Measurements from ENCODE around the gene MSRB1. TPM values are rescaled to one million over a fixed set of nuclear protein-coding genes. Genes with fewer than 3 reads are reported as not detected.

Gene MSRB1
- total RNA-seq, 2 donors from 2014 or later = 21.2 to 37.6 TPM

- no peaks in the 10 kb centered on the region for H3K27me3 ChIP-seq (replicated peaks; ENCODE audit: insufficient read depth)
- ATAC-seq (ENCODE audit: insufficient number of reproducible peaks, low FRiP score, low read depth) = no peak
- no peak overlapping the region for H3K27ac ChIP-seq
- TF ChIP-seq CTCF (IDR thresholded peaks at IDR 0.05) = no peak
- no peaks in the 10 kb centered on the region for H3K36me3 ChIP-seq
- DNase-seq (ENCODE audit: low spot score) = no peak
- no peaks in the 10 kb centered on the region for H3K9me3 ChIP-seq
- H3K4me1 ChIP-seq (ENCODE audit: control insufficient read depth in 1 of 2, low read depth in 2 of 2) = no peaks in the 10 kb centered on the region
- no peak overlapping the region for H3K4me3 ChIP-seq
Observed at GRCh38 chr16:1890708-1891050, 52.3 kb downstream of the MSRB1 start.

GRCh38 chr16:1890024-1890707 is 52.8 kb downstream of the MSRB1 start:
- DNase-seq (ENCODE audit: low spot score) (no peak), ATAC-seq (ENCODE audit: insufficient number of reproducible peaks, low FRiP score, low read depth) (no peak)
- TF ChIP-seq CTCF (IDR thresholded peaks at IDR 0.05) = no peak
- H3K36me3 ChIP-seq = no peaks in the 10 kb centered on the region
- H3K9me3 ChIP-seq = no peaks in the 10 kb centered on the region
- no peak overlapping the region for H3K27ac ChIP-seq
- no peak overlapping the region for H3K4me3 ChIP-seq
- no peaks in the 10 kb centered on the region for H3K4me1 ChIP-seq (ENCODE audit: control insufficient read depth in 1 of 2, low read depth in 2 of 2)
- no peaks in the 10 kb centered on the region for H3K27me3 ChIP-seq (replicated peaks; ENCODE audit: insufficient read depth)

Other genes with a start within 250 kb of the MSRB1 start
- gene MAPK8IP3, start 237.0 kb downstream of the MSRB1 start, total RNA-seq = 100 to 1,000 TPM; 109 to 111 TPM
- 100 to 1,000 TPM in 1 of 2 donors, 10 to 100 TPM in 1; 68.1 to 165 TPM for gene NME3, start 171.7 kb downstream of the MSRB1 start, total RNA-seq
- 10 to 100 TPM; 23.4 to 29.2 TPM for gene EME2, start 170.4 kb downstream of the MSRB1 start, total RNA-seq
- 10 to 100 TPM; 36.9 to 48.3 TPM for gene MRPS34, start 170.1 kb downstream of the MSRB1 start, total RNA-seq
- 10 to 100 TPM; 60.9 to 79.3 TPM for gene SPSB3, start 160.6 kb downstream of the MSRB1 start, total RNA-seq
- 10 to 100 TPM; 64.6 to 68.5 TPM for gene NUBP2, start 160.2 kb downstream of the MSRB1 start, total RNA-seq
- gene IGFALS, start 149.5 kb downstream of the MSRB1 start, total RNA-seq = under 1 TPM; 0.28 to 0.54 TPM
- 100 to 1,000 TPM in 1 of 2 donors, 10 to 100 TPM in 1; 99.8 to 183 TPM for gene HAGH, start 116.4 kb downstream of the MSRB1 start, total RNA-seq
- gene FAHD1, start 116.0 kb downstream of the MSRB1 start, total RNA-seq = 10 to 100 TPM; 14.4 to 17.5 TPM
- gene MEIOB, start 71.0 kb downstream of the MSRB1 start, total RNA-seq = not detected
- gene HS3ST6, start 24.8 kb downstream of the MSRB1 start, total RNA-seq = not detected
- gene RPL3L, start 11.5 kb upstream of the MSRB1 start, total RNA-seq = not detected
- gene NDUFB10, start 16.3 kb upstream of the MSRB1 start, total RNA-seq = 100 to 1,000 TPM; 108 to 197 TPM
- gene RPS2, start 21.6 kb upstream of the MSRB1 start, total RNA-seq = 100 to 1,000 TPM; 702 to 834 TPM
- gene RNF151, start 23.7 kb upstream of the MSRB1 start, total RNA-seq = not detected
- gene TBL3, start 28.9 kb upstream of the MSRB1 start, total RNA-seq = 10 to 100 TPM; 22.2 to 44.8 TPM
- not detected for gene NOXO1, start 38.3 kb upstream of the MSRB1 start, total RNA-seq
- gene GFER, start 41.0 kb upstream of the MSRB1 start, total RNA-seq = 10 to 100 TPM; 12.4 to 14.6 TPM
- gene SYNGR3, start 46.8 kb upstream of the MSRB1 start, total RNA-seq = 1 to 10 TPM in 1 of 2 donors, under 1 TPM in 1; 0.49 to 1.5 TPM
- 10 to 100 TPM; 65.8 to 68.5 TPM for gene ZNF598, start 66.6 kb upstream of the MSRB1 start, total RNA-seq
- gene NPW, start 76.6 kb upstream of the MSRB1 start, total RNA-seq = not detected
- 10 to 100 TPM; 66.0 to 84.1 TPM for gene NHERF2, start 83.7 kb upstream of the MSRB1 start, total RNA-seq
- gene NTHL1, start 104.6 kb upstream of the MSRB1 start, total RNA-seq = 10 to 100 TPM in 1 of 2 donors, 1 to 10 TPM in 1; 7.7 to 13.4 TPM
- gene TSC2, start 104.8 kb upstream of the MSRB1 start, total RNA-seq = 100 to 1,000 TPM; 112 to 123 TPM
- gene PKD1, start 192.7 kb upstream of the MSRB1 start, total RNA-seq = 1,000 to 10,000 TPM in 1 of 2 donors, 100 to 1,000 TPM in 1; 838 to 1,071 TPM
- not detected for gene RAB26, start 205.4 kb upstream of the MSRB1 start, total RNA-seq
- 10 to 100 TPM; 34.1 to 54.8 TPM for gene TRAF7, start 212.6 kb upstream of the MSRB1 start, total RNA-seq